Neural cell (in vitro differentiated cells): ENCODE data around the gene TMEM171.

ENCODE experiments used
- CTCF ChIP-seq: fragments of 450-650 bp; IDR thresholded peaks from 2 replicates; pipeline ENCODE4 v1.5.1; 2014; ENCODE audit warnings: antibody characterized with exemption, mild to moderate bottlenecking, moderate library complexity; ENCODE audit not compliant: poor library complexity, severe bottlenecking
- EP300 ChIP-seq: fragments of 450-650 bp; conservative IDR thresholded peaks from 2 replicates; pipeline ENCODE4 v1.6.1; 2014; ENCODE audit warnings: antibody characterized with exemption, mild to moderate bottlenecking, moderate library complexity; ENCODE audit not compliant: poor library complexity, severe bottlenecking
- EZH2 ChIP-seq: fragments of 200-600, 300-800 bp; shearing (Covaris generic), sonication (generic); IDR thresholded peaks from 2 replicates; pipeline ENCODE4 v1.6.1; 2014; ENCODE audit warnings: antibody characterized with exemption, low read length, borderline replicate concordance, mild to moderate bottlenecking; ENCODE audit not compliant: insufficient read depth, poor library complexity, severe bottlenecking
- POLR2AphosphoS5 ChIP-seq: IDR thresholded peaks from 2 replicates; pipeline ENCODE4 v1.6.1; 2012
- RAD21 ChIP-seq: fragments of 450-650 bp; conservative IDR thresholded peaks from 2 replicates; pipeline ENCODE4 v1.6.1; 2014; ENCODE audit warnings: antibody characterized with exemption, mild to moderate bottlenecking, moderate library complexity
- TAF1 ChIP-seq: IDR thresholded peaks from 2 replicates; pipeline ENCODE4 v1.6.1; 2012; ENCODE audit warnings: low read depth
- TF ChIP-seq, protein P1 (sequence below): IDR thresholded peaks from 2 replicates; pipeline ENCODE4 v1.6.1; 2012; ENCODE audit warnings: borderline replicate concordance

DNA sequence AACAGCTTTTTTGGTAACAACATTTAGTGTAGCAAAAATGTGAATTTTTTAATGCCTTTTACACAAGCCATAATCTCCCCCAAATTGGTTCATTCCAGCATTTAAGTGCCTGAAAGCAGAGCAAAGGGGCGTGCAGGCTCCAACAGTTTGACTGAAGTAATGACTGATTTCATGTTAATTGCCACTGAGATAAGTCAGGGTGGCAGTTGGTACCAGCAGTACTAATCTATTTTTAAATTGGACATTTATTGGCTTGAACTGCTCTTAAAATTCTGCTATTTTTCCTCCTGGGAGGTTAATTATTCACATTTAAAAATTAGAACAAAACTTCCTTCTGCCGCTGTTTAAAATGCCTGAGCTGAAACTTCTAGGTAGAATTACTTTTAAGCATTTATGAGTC, 12.4 kb downstream of the TMEM171 start:
- TF ChIP-seq CTCF (no peak), EP300 (no peak), TAF1 (no peak), EZH2 (no peak), POLR2AphosphoS5 (no peak), RAD21 (no peak)
- TF ChIP-seq, protein P1, sequence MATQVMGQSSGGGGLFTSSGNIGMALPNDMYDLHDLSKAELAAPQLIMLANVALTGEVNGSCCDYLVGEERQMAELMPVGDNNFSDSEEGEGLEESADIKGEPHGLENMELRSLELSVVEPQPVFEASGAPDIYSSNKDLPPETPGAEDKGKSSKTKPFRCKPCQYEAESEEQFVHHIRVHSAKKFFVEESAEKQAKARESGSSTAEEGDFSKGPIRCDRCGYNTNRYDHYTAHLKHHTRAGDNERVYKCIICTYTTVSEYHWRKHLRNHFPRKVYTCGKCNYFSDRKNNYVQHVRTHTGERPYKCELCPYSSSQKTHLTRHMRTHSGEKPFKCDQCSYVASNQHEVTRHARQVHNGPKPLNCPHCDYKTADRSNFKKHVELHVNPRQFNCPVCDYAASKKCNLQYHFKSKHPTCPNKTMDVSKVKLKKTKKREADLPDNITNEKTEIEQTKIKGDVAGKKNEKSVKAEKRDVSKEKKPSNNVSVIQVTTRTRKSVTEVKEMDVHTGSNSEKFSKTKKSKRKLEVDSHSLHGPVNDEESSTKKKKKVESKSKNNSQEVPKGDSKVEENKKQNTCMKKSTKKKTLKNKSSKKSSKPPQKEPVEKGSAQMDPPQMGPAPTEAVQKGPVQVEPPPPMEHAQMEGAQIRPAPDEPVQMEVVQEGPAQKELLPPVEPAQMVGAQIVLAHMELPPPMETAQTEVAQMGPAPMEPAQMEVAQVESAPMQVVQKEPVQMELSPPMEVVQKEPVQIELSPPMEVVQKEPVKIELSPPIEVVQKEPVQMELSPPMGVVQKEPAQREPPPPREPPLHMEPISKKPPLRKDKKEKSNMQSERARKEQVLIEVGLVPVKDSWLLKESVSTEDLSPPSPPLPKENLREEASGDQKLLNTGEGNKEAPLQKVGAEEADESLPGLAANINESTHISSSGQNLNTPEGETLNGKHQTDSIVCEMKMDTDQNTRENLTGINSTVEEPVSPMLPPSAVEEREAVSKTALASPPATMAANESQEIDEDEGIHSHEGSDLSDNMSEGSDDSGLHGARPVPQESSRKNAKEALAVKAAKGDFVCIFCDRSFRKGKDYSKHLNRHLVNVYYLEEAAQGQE, result no peak
